Prostate gland (tissue), 2 donors: ENCODE data around the gene TBC1D19. TPM values are rescaled to one million over a fixed set of nuclear protein-coding genes. Genes with fewer than 3 reads are reported as not detected.

ENCODE experiments used
- DNase-seq: peaks from one replicate; pipeline ENCODE4 v3.0.0-alpha.2; 2019; ENCODE audit warnings: low spot score
- H3K27ac ChIP-seq, 2 donors: fragments of 200-600 bp; sonication (generic); 2 replicates each; pipeline ENCODE4 v1.5.1; 2017 to 2019
- H3K27me3 ChIP-seq: fragments of 200-600 bp; sonication (generic); replicated peaks from 2 replicates; pipeline ENCODE4 v1.5.1; 2019; ENCODE audit not compliant: insufficient read depth
- H3K36me3 ChIP-seq, 2 donors: fragments of 200-600 bp; sonication (generic); 1 replicate in 1 of 2; 2 replicates in 1 of 2; pipeline versions ENCODE4 v1.5.1 to v1.8.1; 2017 to 2019
- H3K4me1 ChIP-seq: fragments of 200-600 bp; sonication (generic); replicated peaks from 2 replicates; pipeline ENCODE4 v1.5.1; 2019
- H3K4me3 ChIP-seq, 2 donors: fragments of 200-600 bp; sonication (generic); 2 replicates each; pipeline ENCODE4 v1.5.1; 2017 to 2019
- H3K9me3 ChIP-seq: fragments of 200-600 bp; sonication (generic); 2 replicates; pipeline ENCODE4 v1.5.1; 2017
- CTCF ChIP-seq, 4 experiments: fragments of 200-600 bp in 2 of 4; fragments of 450-650 bp in 2 of 4; sonication (generic) in 2 of 4; IDR thresholded peaks; 1 replicate in 3 of 4; 2 replicates in 1 of 4; pipeline ENCODE4 v1.5.1; 2016 to 2019; ENCODE audit warnings: antibody characterized with exemption in 4 of 4, mild to moderate bottlenecking in 2 of 4, moderate library complexity in 2 of 4
- POLR2A ChIP-seq: fragments of 450-650 bp; IDR thresholded peaks from one replicate; pipeline ENCODE4 v1.6.1; 2016; ENCODE audit warnings: antibody characterized with exemption, mild to moderate bottlenecking
- POLR2AphosphoS5 ChIP-seq: sonication (generic); formaldehyde crosslinking; IDR thresholded peaks from one replicate; pipeline ENCODE4 v1.6.1; 2017; ENCODE audit warnings: antibody characterized with exemption
- WGBS: methylation state at CpG from one replicate; pipeline ENCODE4 v1.1.5; 2018; 5-methylcytosine and 5-hydroxymethylcytosine counted together
- intact Hi-C: fragments of 100-400 bp; cut with DNase I; formaldehyde crosslinking; loops from one replicate; pipeline ENCODE4 v1.14.2; 2022
- total RNA-seq, 2 donors: library from RNA; depleted of rRNA; stranded (reverse); fragments of >200 nt; gene quantifications; one replicate each; pipeline ENCODE4 v1.1.0, GENCODE V29; 2016

The TBC1D19 gene
- total RNA-seq, 2 donors from 2014 or later, result 11.3 to 19.9 TPM

DNA sequence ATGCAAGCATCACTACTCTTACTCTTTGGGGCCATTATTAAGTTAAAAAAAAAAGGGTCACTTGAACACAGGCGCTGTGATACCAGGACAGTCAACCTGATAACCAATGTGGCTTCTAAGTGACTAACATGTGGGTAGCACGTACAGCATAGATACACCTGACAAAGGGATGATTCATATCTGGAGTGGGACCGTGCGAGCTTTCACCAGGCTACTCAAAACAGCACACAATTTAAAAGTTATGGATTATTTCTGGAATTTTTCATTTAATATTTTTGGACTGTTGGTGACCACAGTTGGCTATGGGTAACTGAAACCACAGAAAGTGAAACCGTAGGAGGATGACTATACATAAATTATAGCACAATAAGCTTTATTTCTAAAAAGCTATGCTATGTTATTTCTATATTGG lies 162.9 kb downstream of the TBC1D19 start:
- DNase-seq, result no peak
- no peak overlapping the region for H3K27ac ChIP-seq
- no peaks in the 10 kb centered on the region for H3K27me3 ChIP-seq
- intact Hi-C loops, result no loop called here
- WGBS, result 91% methylated on average over 5 of the region's 5 CpGs
- TF ChIP-seq CTCF (IDR thresholded peaks at IDR 0.05) (no peak), POLR2A (no peak), POLR2AphosphoS5 (no peak)
- H3K9me3 ChIP-seq, result no peaks in the 10 kb centered on the region
- H3K4me1 ChIP-seq, result no peaks in the 10 kb centered on the region
- H3K4me3 ChIP-seq, result no peak overlapping the region
- H3K36me3 ChIP-seq, result no peaks in the 10 kb centered on the region

- no peaks in the 10 kb centered on the region for H3K36me3 ChIP-seq
- no peak for DNase-seq
- H3K4me1 ChIP-seq, result no peaks in the 10 kb centered on the region
- intact Hi-C loops, result no loop called here
- no peaks in the 10 kb centered on the region for H3K9me3 ChIP-seq
- H3K27ac ChIP-seq, result no peak overlapping the region
- no peaks in the 10 kb centered on the region for H3K27me3 ChIP-seq
- TF ChIP-seq POLR2A, result no peak
- no peak for TF ChIP-seq POLR2AphosphoS5
- no peak for TF ChIP-seq CTCF (IDR thresholded peaks at IDR 0.05)
- no peak overlapping the region for H3K4me3 ChIP-seq
Observed at GRCh38 chr4:26748811-26749210, 164.9 kb downstream of the TBC1D19 start.

GRCh38 chr4:26749867-26750266 lies 166.0 kb downstream of the TBC1D19 start:
- no peaks in the 10 kb centered on the region for H3K4me1 ChIP-seq
- no peaks in the 10 kb centered on the region for H3K9me3 ChIP-seq
- no peak overlapping the region for H3K27ac ChIP-seq
- H3K4me3 ChIP-seq, result no peak overlapping the region
- intact Hi-C loops, result no loop called here
- no peaks in the 10 kb centered on the region for H3K27me3 ChIP-seq
- no peaks in the 10 kb centered on the region for H3K36me3 ChIP-seq
- TF ChIP-seq CTCF (IDR thresholded peaks at IDR 0.05) (no peak), POLR2AphosphoS5 (no peak), POLR2A (no peak)
- 85% methylated on average over 2 of the region's 2 CpGs for WGBS
- DNase-seq, result no peak

GRCh38 chr4:26751004-26751403 lies 167.1 kb downstream of the TBC1D19 start:
- DNase-seq, result no peak
- H3K4me1 ChIP-seq, result no peaks in the 10 kb centered on the region
- TF ChIP-seq CTCF (IDR thresholded peaks at IDR 0.05) (no peak), POLR2A (no peak), POLR2AphosphoS5 (no peak)
- no peaks in the 10 kb centered on the region for H3K9me3 ChIP-seq
- no peak overlapping the region for H3K27ac ChIP-seq
- intact Hi-C loops, result no loop called here
- no peaks in the 10 kb centered on the region for H3K27me3 ChIP-seq
- H3K4me3 ChIP-seq, result no peak overlapping the region
- H3K36me3 ChIP-seq, result no peaks in the 10 kb centered on the region

GRCh38 chr4:26751838-26752237 lies 168.0 kb downstream of the TBC1D19 start:
- no peaks in the 10 kb centered on the region for H3K9me3 ChIP-seq
- no peak for TF ChIP-seq POLR2AphosphoS5
- no peak for TF ChIP-seq POLR2A
- no peak for TF ChIP-seq CTCF (IDR thresholded peaks at IDR 0.05)
- 97% methylated on average over 1 of the region's 1 CpG for WGBS
- intact Hi-C loops, result no loop called here
- H3K36me3 ChIP-seq, result no peaks in the 10 kb centered on the region
- H3K27me3 ChIP-seq, result no peaks in the 10 kb centered on the region
- H3K4me3 ChIP-seq, result no peak overlapping the region
- DNase-seq, result no peak
- no peaks in the 10 kb centered on the region for H3K4me1 ChIP-seq
- no peak overlapping the region for H3K27ac ChIP-seq
